Caco-2 (cell line): ENCODE measurements around the gene CAMK2G. TPM values are rescaled to one million over a fixed set of nuclear protein-coding genes. Genes with fewer than 3 reads are reported as not detected.

Experiments
- BruUV-seq: library from RNA; stranded (reverse); fragments of 400-500 nt; replicated peaks from 2 replicates; lab custom pipeline; 2021; lab: Mats Ljungman, UMichigan
- CTCF ChIA-PET: fragments of 300-600 bp; sonication (Branson Sonifier 250); formaldehyde crosslinking; loops from one replicate; lab custom pipeline; 2022; ENCODE audit warnings: antibody characterized with exemption; lab: Charles Lee
- POLR2A ChIA-PET: fragments of 300-600 bp; sonication (Branson Sonifier 250); formaldehyde crosslinking; loops from one replicate; lab custom pipeline; 2022; ENCODE audit warnings: antibody characterized with exemption; lab: Charles Lee
- DNase-seq, 2 experiments: peaks; one replicate each; pipeline versions ENCODE4 v3.0.0 to v3.0.0-alpha.2; 2020 to 2022
- H3K27me3 ChIP-seq: replicated peaks from 2 replicates; pipeline ENCODE4 v1.6.0; 2011; ENCODE audit warnings: low read length; ENCODE audit not compliant: control insufficient read depth, insufficient read depth
- H3K36me3 ChIP-seq: 2 replicates; pipeline ENCODE4 v1.5.1; 2011; ENCODE audit warnings: low read length; ENCODE audit not compliant: control insufficient read depth, insufficient read depth
- H3K4me1 ChIP-seq: fragments of 250-450 bp; sonication (Bioruptor Pico); 2 replicates; pipeline ENCODE4 v1.5.1; 2020; ENCODE audit warnings: mild to moderate bottlenecking
- H3K4me3 ChIP-seq: 2 replicates; pipeline ENCODE4 v1.5.1; 2011; ENCODE audit warnings: low read depth, mild to moderate bottlenecking, control low read depth, low read length
- H3K9me3 ChIP-seq: fragments of 250-450 bp; sonication (Bioruptor Pico); 2 replicates; pipeline ENCODE4 v1.5.1; 2020; ENCODE audit warnings: mild to moderate bottlenecking, moderate library complexity
- H3K27ac Mint-ChIP-seq: one replicate; pipeline ENCODE4 v1.8.0; 2022; ENCODE audit warnings: mixed read lengths; ENCODE audit not compliant: unreplicated experiment
- H3K27me3 Mint-ChIP-seq: one replicate; pipeline ENCODE4 v1.8.0; 2022; ENCODE audit warnings: mixed read lengths; ENCODE audit not compliant: insufficient read depth, unreplicated experiment
- H3K36me3 Mint-ChIP-seq: one replicate; pipeline ENCODE4 v1.8.0; 2022; ENCODE audit warnings: mild to moderate bottlenecking, mixed read lengths; ENCODE audit not compliant: insufficient read depth, unreplicated experiment
- H3K4me1 Mint-ChIP-seq: one replicate; pipeline ENCODE4 v1.8.0; 2022; ENCODE audit warnings: low read depth, mixed read lengths; ENCODE audit not compliant: unreplicated experiment
- H3K4me3 Mint-ChIP-seq: one replicate; pipeline ENCODE4 v1.8.0; 2022; ENCODE audit warnings: mild to moderate bottlenecking, moderate library complexity, mixed read lengths; ENCODE audit not compliant: unreplicated experiment
- H3K9me3 Mint-ChIP-seq: one replicate; pipeline ENCODE4 v1.8.0; 2022; ENCODE audit warnings: mixed read lengths; ENCODE audit not compliant: unreplicated experiment
- intact Hi-C: fragments of 100-400 bp; cut with micrococcal nuclease; formaldehyde crosslinking; loops from one replicate; pipeline ENCODE4 v1.10.0; 2022; ENCODE audit not compliant: unreplicated experiment
- total RNA-seq: library from RNA; stranded (reverse); gene quantifications from 2 replicates; pipeline ENCODE4 v1.2.3, GENCODE V29; 2022
- TF ChIP-seq, protein P1 (sequence below), 2 experiments: fragments of 200-600 bp in 1 of 2; IDR thresholded peaks; 1 replicate in 1 of 2; 2 replicates in 1 of 2; pipeline versions ENCODE4 v1.5.1 to v1.8.0; 2011 to 2022; ENCODE audit warnings: antibody characterized with exemption in 1 of 2, control low read depth in 1 of 2, inconsistent platforms in 1 of 2, low read depth in 1 of 2, low read length in 1 of 2, mild to moderate bottlenecking in 1 of 2, moderate library complexity in 1 of 2; ENCODE audit not compliant: insufficient read depth in 1 of 2, severe bottlenecking in 1 of 2, unreplicated experiment in 1 of 2

Gene CAMK2G
- total RNA-seq, 1 experiment from 2014 or later: 78.8 TPM

DNA sequence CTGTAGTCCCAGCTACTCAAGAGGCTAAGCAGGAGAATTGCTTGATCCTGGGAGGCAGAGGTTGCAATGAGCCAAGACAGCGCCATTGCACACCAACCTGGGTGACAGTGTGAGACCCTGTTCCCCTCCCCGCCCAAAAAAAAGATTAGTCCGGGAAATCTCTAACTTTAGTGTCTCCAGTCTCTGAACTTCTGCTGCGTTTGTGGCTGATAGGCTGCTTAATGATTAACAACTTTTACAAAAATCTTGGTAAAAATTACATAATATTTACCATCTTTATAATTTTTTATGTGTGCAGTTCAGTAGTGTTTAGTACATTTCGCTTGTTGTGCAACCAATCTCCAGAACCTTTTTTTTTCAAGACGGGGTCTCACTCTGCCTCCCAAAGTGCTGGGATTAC, 26.9 kb upstream of the CAMK2G start:
- POLR2A ChIA-PET: no interaction called here
- TF ChIP-seq, protein P1, sequence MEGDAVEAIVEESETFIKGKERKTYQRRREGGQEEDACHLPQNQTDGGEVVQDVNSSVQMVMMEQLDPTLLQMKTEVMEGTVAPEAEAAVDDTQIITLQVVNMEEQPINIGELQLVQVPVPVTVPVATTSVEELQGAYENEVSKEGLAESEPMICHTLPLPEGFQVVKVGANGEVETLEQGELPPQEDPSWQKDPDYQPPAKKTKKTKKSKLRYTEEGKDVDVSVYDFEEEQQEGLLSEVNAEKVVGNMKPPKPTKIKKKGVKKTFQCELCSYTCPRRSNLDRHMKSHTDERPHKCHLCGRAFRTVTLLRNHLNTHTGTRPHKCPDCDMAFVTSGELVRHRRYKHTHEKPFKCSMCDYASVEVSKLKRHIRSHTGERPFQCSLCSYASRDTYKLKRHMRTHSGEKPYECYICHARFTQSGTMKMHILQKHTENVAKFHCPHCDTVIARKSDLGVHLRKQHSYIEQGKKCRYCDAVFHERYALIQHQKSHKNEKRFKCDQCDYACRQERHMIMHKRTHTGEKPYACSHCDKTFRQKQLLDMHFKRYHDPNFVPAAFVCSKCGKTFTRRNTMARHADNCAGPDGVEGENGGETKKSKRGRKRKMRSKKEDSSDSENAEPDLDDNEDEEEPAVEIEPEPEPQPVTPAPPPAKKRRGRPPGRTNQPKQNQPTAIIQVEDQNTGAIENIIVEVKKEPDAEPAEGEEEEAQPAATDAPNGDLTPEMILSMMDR (IDR thresholded peaks at IDR 0.05; ENCODE audit: insufficient read depth in 1 of 2, low read depth in 1 of 2, low read length in 1 of 2, severe bottlenecking in 1 of 2, unreplicated experiment in 1 of 2): no peak
- no peaks in the 10 kb centered on the region for H3K9me3 ChIP-seq
- Mint-ChIP-seq H3K4me3 (no peak overlapping the region), H3K27me3 (no peaks in the 10 kb centered on the region), H3K4me1 (peaks cover 29% of the 10 kb centered on the region), H3K27ac (no peak overlapping the region), H3K9me3 (no peaks in the 10 kb centered on the region), H3K36me3 (no peaks in the 10 kb centered on the region)
- CTCF ChIA-PET: interaction anchor here (0.6 to 1.4 kb wide), 2 partner anchors 15 to 154 kb away, joined by 4 to 7 read pairs; no protein-coding TSS in a partner anchor
- no peak for DNase-seq
- peaks cover 24% of the 10 kb centered on the region for H3K4me1 ChIP-seq
- intact Hi-C loops: no loop called here
- H3K36me3 ChIP-seq: no peaks in the 10 kb centered on the region
- BruUV-seq: no TSS peak
- no peaks in the 10 kb centered on the region for H3K27me3 ChIP-seq
- H3K4me3 ChIP-seq: no peak overlapping the region

DNA sequence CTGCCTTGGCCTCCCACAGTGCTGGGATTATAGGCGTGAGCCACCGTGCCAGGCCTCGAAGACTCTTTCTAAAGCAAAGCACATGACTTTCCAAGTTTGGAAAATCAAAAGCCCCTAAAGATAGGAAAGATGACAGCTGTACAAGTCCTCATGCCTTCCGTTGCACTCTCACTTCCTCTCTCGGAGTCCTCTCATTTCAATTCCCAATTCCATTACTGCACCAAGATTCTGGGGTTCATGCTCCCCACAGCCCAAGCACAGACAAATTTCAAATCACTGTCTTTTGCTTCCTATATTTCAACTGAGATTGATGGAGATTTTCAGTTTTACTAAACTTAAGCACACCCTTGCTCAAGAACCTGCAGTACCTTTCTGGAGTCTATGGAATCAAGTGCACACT, 25.7 kb upstream of the CAMK2G start:
- Histone ChIP-seq H3K4me3 (no peak overlapping the region), H3K36me3 (no peaks in the 10 kb centered on the region), H3K4me1 (peaks cover 15% of the 10 kb centered on the region), H3K9me3 (no peaks in the 10 kb centered on the region), H3K27me3 (no peaks in the 10 kb centered on the region)
- ChIA-PET POLR2A (no interaction called here), CTCF (interaction anchor here (0.6 to 1.4 kb wide), 4 partner anchors 12 to 182 kb away, joined by 3 to 7 read pairs (median 3); no protein-coding TSS in a partner anchor)
- no peak overlapping the region for H3K27ac Mint-ChIP-seq
- TF ChIP-seq, protein P1 (IDR thresholded peaks at IDR 0.05; ENCODE audit: insufficient read depth in 1 of 2, low read depth in 1 of 2, low read length in 1 of 2, severe bottlenecking in 1 of 2, unreplicated experiment in 1 of 2): no peak
- no TSS peak for BruUV-seq
- H3K9me3 Mint-ChIP-seq: no peaks in the 10 kb centered on the region
- no peak overlapping the region for H3K4me3 Mint-ChIP-seq
- intact Hi-C loops: no loop called here
- no peaks in the 10 kb centered on the region for H3K36me3 Mint-ChIP-seq
- no peak for DNase-seq
- H3K27me3 Mint-ChIP-seq: no peaks in the 10 kb centered on the region
- peaks cover 21% of the 10 kb centered on the region for H3K4me1 Mint-ChIP-seq

DNA sequence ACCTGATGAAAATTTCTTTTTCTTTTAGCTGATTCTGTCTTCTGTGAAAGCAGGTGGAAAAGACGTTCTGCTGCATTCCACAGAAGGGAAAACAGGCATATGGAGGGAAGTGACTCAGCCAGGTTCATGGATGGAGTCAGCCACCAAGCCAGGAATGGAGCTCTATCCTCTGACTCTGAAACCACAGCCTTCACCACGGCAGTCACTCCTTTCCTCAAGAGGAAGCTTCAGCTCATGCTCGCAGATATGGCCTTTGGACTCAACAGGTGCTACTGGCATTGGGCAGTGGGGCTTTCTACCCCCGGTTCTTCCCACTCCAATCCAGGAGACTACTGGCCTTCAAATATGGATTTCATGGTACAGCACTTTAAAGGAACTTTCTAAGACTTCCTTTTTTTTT, 25.1 kb upstream of the CAMK2G start:
- H3K36me3 Mint-ChIP-seq: no peaks in the 10 kb centered on the region
- no peaks in the 10 kb centered on the region for H3K27me3 ChIP-seq
- H3K27ac Mint-ChIP-seq: no peak overlapping the region
- H3K9me3 Mint-ChIP-seq: no peaks in the 10 kb centered on the region
- intact Hi-C loops: no loop called here
- H3K4me3 ChIP-seq: no peak overlapping the region
- H3K36me3 ChIP-seq: no peaks in the 10 kb centered on the region
- H3K27me3 Mint-ChIP-seq: no peaks in the 10 kb centered on the region
- H3K9me3 ChIP-seq: no peaks in the 10 kb centered on the region
- BruUV-seq: no TSS peak
- TF ChIP-seq, protein P1 (IDR thresholded peaks at IDR 0.05; ENCODE audit: insufficient read depth in 1 of 2, low read depth in 1 of 2, low read length in 1 of 2, severe bottlenecking in 1 of 2, unreplicated experiment in 1 of 2): no peak
- H3K4me1 Mint-ChIP-seq: peaks cover 20% of the 10 kb centered on the region
- peaks cover 15% of the 10 kb centered on the region for H3K4me1 ChIP-seq
- H3K4me3 Mint-ChIP-seq: no peak overlapping the region
- POLR2A ChIA-PET: no interaction called here
- peak; percentile 30 to 43 for DNase-seq
- CTCF ChIA-PET: interaction anchor here (0.6 to 1.0 kb wide), 5 partner anchors 12 to 182 kb away, joined by 3 to 5 read pairs (median 3); a partner anchor contains a TSS
